H1 (cell line): ENCODE data around the gene TLCD2. TPM values are rescaled to one million over a fixed set of nuclear protein-coding genes. Genes with fewer than 3 reads are reported as not detected.

Source experiments
- CREB1 ChIP-seq: IDR thresholded peaks from 2 replicates; pipeline ENCODE4 v1.6.1; 2012; ENCODE audit warnings: inconsistent platforms
- POLR2A ChIP-seq, 2 experiments: IDR thresholded peaks; 1 replicate in 1 of 2; 2 replicates in 1 of 2; pipeline ENCODE4 v1.6.1; 2011; ENCODE audit warnings: low read depth in 2 of 2, low read length in 2 of 2, mild to moderate bottlenecking in 2 of 2; ENCODE audit errors: control extremely low read depth in 1 of 2
- RAD21 ChIP-seq, 2 experiments: IDR thresholded peaks in 1 of 2; conservative IDR thresholded peaks in 1 of 2; 2 replicates each; pipeline ENCODE4 v1.6.1; 2011; ENCODE audit warnings: low read depth in 2 of 2, low read length in 2 of 2, improper control_type of control experiment in 1 of 2, inconsistent platforms in 1 of 2, mild to moderate bottlenecking in 1 of 2, moderate library complexity in 1 of 2
- SAP30 ChIP-seq: fragments of 300-600 bp; sonication (generic); IDR thresholded peaks from 2 replicates; pipeline ENCODE4 v1.7.1; 2012; ENCODE audit warnings: low read length, moderate library complexity, mild to moderate bottlenecking, inconsistent platforms; ENCODE audit not compliant: insufficient read depth, insufficient replicate concordance
- SIN3A ChIP-seq, 2 experiments: IDR thresholded peaks in 1 of 2; conservative IDR thresholded peaks in 1 of 2; 2 replicates each; pipeline ENCODE4 v1.6.1; 2011 to 2012; ENCODE audit warnings: low read length in 2 of 2, improper control_type of control experiment in 1 of 2, low read depth in 1 of 2, mild to moderate bottlenecking in 1 of 2
- YY1 ChIP-seq: IDR thresholded peaks from 2 replicates; pipeline ENCODE4 v1.6.1; 2011; ENCODE audit warnings: low read depth, mild to moderate bottlenecking, low read length
- ZNF274 ChIP-seq: IDR thresholded peaks from 2 replicates; pipeline ENCODE4 v1.7.0; 2012; ENCODE audit warnings: low read length, borderline replicate concordance; ENCODE audit errors: extremely low read depth
- polyA plus RNA-seq, 7 experiments: library from polyadenylated mRNA; depleted of rRNA in 3 of 7; stranded (reverse) in 5 of 7; unstranded in 2 of 7; fragments of >200 nt in 5 of 7; fragments of 200-250 nt in 2 of 7; gene quantifications; 1 replicate in 5 of 7; 2 replicates in 1 of 7; 4 replicates in 1 of 7; pipeline versions ENCODE4 v1.2.1 to v1.2.3, GENCODE V29; 2011 to 2013; ENCODE audit warnings: missing spikeins in 2 of 7, mixed read lengths in 2 of 7
- total RNA-seq: library from RNA; stranded (reverse); fragmentation: NEBNext Ultra II Directional; extraction: Animal tissue kit (Norgen Biotek cat#: 25700); gene quantifications from 2 replicates; pipeline ENCODE4 v1.2.1, GENCODE V29; 2021
- TF ChIP-seq, protein P1 (sequence below): IDR thresholded peaks from 2 replicates; pipeline ENCODE4 v1.6.1; 2012; ENCODE audit warnings: low read length, inconsistent platforms
- TF ChIP-seq, protein P2 (sequence below): IDR thresholded peaks from 2 replicates; pipeline ENCODE4 v1.6.1; 2012; ENCODE audit warnings: inconsistent platforms
- TF ChIP-seq, protein P3 (sequence below): IDR thresholded peaks from 2 replicates; pipeline ENCODE4 v1.6.1; 2012; ENCODE audit warnings: inconsistent platforms
- TF ChIP-seq, protein P4 (sequence below), 3 experiments: IDR thresholded peaks; 1 replicate in 2 of 3; 2 replicates in 1 of 3; pipeline versions ENCODE4 v1.5.1 to v1.6.1; 2011; ENCODE audit warnings: low read length in 3 of 3, mild to moderate bottlenecking in 3 of 3, inconsistent platforms in 2 of 3, low read depth in 1 of 3, moderate library complexity in 1 of 3; ENCODE audit not compliant: insufficient read depth in 1 of 3; ENCODE audit errors: control extremely low read depth in 1 of 3

The TLCD2 gene
- total and polyA plus RNA-seq, 2 of the 8 experiments (the other 6 are each of a cell fraction or from before 2014, with no cell fraction given) = 0.47 to 1.4 TPM

DNA sequence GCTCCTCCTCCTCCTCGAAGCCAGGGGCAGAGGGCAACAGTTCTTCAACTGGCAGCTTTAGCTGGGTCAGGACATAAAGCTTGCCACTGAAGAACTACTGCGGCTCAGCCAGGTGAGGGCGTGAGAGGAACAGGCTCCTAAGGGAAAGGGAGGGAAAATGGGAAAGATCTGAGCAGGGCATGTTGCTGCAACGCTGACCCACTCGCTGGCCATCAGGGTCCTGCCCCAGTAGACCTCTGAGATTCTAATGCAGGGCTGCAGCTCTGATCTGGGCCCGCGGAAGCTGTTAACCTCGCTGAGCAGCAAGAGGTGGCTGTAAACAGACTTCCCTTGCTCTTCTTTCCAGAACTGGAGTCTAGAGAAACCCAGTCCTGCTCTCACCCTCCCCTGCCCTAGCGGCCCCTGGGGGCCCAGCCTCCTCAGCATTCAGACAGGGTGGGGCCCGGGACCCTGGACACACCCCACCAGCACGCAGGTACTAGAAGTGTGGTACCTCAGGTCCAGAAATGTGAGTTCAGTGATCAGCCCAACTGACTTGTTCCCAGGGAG, 3.8 kb upstream of the TLCD2 start (continued):
- no peak for TF ChIP-seq ZNF274
- TF ChIP-seq, protein P1, sequence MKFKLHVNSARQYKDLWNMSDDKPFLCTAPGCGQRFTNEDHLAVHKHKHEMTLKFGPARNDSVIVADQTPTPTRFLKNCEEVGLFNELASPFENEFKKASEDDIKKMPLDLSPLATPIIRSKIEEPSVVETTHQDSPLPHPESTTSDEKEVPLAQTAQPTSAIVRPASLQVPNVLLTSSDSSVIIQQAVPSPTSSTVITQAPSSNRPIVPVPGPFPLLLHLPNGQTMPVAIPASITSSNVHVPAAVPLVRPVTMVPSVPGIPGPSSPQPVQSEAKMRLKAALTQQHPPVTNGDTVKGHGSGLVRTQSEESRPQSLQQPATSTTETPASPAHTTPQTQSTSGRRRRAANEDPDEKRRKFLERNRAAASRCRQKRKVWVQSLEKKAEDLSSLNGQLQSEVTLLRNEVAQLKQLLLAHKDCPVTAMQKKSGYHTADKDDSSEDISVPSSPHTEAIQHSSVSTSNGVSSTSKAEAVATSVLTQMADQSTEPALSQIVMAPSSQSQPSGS = no peak
- TF ChIP-seq, protein P2, sequence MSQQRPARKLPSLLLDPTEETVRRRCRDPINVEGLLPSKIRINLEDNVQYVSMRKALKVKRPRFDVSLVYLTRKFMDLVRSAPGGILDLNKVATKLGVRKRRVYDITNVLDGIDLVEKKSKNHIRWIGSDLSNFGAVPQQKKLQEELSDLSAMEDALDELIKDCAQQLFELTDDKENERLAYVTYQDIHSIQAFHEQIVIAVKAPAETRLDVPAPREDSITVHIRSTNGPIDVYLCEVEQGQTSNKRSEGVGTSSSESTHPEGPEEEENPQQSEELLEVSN = peak; percentile 97
- peak; percentile 50 for TF ChIP-seq SAP30
- TF ChIP-seq CREB1 = 0 out of 2 replicates have a peak, but pooled peaks have one; percentile 7
- TF ChIP-seq, protein P3, sequence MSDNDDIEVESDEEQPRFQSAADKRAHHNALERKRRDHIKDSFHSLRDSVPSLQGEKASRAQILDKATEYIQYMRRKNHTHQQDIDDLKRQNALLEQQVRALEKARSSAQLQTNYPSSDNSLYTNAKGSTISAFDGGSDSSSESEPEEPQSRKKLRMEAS = peak; percentile 87
- no peak for TF ChIP-seq YY1
- TF ChIP-seq, protein P4, sequence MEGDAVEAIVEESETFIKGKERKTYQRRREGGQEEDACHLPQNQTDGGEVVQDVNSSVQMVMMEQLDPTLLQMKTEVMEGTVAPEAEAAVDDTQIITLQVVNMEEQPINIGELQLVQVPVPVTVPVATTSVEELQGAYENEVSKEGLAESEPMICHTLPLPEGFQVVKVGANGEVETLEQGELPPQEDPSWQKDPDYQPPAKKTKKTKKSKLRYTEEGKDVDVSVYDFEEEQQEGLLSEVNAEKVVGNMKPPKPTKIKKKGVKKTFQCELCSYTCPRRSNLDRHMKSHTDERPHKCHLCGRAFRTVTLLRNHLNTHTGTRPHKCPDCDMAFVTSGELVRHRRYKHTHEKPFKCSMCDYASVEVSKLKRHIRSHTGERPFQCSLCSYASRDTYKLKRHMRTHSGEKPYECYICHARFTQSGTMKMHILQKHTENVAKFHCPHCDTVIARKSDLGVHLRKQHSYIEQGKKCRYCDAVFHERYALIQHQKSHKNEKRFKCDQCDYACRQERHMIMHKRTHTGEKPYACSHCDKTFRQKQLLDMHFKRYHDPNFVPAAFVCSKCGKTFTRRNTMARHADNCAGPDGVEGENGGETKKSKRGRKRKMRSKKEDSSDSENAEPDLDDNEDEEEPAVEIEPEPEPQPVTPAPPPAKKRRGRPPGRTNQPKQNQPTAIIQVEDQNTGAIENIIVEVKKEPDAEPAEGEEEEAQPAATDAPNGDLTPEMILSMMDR (IDR thresholded peaks at IDR 0.05; ENCODE audit: control extremely low read depth in 1 of 3, insufficient read depth in 1 of 3, low read depth in 1 of 3, low read length in 3 of 3) = peak; percentile 75 to 91 (median 81)
- peak in 1 of 2 experiments; percentile 32; a peak in 1 of 3 replicates for TF ChIP-seq POLR2A (IDR thresholded peaks at IDR 0.05; ENCODE audit: control extremely low read depth in 1 of 2, low read depth in 2 of 2, low read length in 2 of 2)
- TF ChIP-seq SIN3A (conservative IDR thresholded peaks at IDR 0.05 in 1 of 2, IDR thresholded peaks at IDR 0.05 in 1 of 2; ENCODE audit: low read depth in 1 of 2, low read length in 2 of 2) = peak in 1 of 2 experiments; percentile 73; a peak in 1 of 4 replicates
- TF ChIP-seq RAD21 (IDR thresholded peaks at IDR 0.05 in 1 of 2, conservative IDR thresholded peaks at IDR 0.05 in 1 of 2; ENCODE audit: low read depth in 2 of 2, low read length in 2 of 2) = peak; percentile 75 to 83
